Measurements from ENCODE around the gene CSF2RB.

The CSF2RB gene

DNA sequence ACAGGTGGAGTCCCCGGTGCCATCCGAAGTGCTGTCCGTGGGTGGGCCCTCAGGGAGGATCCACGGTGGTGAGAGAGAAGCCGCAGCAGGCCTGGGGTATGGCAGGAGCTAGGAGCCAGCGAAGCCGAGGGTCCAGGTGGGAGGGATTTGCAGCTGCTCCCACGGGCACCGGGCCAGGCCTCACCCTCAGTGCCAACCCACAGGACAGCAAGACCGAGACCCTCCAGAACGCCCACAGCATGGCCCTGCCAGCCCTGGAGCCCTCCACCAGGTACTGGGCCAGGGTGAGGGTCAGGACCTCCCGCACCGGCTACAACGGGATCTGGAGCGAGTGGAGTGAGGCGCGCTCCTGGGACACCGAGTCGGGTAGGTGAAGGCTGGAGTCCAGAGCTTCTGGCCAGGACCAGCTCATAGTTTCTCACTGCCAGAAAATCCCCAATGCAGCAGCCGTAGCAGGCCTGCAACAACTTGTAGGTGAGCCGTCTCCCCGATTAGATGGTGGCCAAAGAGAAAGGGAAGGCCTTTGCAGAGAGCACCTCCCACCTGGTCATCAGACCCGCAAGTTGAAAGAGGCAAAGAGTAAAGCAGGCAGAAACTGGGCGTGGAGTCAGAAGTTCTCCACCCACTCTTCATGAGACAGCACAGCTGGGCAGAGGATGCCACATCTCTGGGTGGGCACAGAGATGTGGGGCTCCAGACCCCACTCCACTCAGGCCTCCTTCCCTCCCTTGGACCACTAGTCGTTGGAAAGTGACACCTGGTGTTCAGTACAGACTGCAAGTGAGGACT is 20.4 kb downstream of the CSF2RB start:
- FAIRE-seq = no peak
- no peak for DNase-seq (ENCODE audit: extremely low spot score, insufficient read length, low read depth)

DNA sequence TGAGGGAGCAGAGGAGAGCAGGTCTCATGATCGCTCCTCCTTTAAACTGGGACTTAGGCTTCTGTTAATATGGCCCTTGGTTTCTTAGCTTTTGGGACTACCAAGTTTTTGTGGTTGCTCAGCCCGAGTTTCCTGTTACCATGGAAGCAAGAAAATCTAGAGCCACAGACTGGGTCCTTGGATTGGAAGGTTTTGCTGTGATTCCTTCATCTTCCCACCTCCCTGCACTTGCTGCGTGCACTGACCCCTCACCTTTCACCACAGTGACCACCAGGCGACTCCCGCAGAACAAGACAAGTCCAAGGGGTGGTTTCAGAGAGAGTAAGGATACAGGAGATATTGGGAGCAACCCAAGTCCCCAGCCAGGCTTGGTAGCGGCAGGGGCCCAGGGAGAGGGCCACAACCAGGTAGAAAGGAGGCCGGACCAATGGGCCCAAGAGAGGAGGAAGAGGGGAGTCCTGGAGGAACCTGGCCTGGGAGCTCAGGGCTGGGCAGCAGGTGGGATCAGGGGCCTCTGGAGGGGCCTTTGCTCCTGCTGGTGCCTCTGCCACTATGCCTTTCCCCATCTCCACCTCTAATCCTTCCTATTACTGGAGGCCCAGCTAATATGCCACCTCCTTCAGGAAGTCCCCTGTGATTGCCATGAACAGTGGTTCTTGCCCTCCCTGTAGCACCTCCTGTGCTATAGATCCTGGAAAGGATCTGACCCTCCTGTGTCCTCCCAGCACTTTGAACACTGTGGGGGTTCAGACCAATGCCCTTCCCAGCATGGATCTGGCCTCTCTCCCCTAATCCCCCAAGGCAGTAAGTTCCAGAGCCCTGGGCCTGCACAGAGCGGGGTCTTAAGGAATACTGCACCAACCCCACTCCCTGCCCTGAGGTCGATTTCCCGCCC is 21.2 kb downstream of the CSF2RB start:
- DNase-seq (ENCODE audit: extremely low spot score, insufficient read length, low read depth) = no peak

DNA sequence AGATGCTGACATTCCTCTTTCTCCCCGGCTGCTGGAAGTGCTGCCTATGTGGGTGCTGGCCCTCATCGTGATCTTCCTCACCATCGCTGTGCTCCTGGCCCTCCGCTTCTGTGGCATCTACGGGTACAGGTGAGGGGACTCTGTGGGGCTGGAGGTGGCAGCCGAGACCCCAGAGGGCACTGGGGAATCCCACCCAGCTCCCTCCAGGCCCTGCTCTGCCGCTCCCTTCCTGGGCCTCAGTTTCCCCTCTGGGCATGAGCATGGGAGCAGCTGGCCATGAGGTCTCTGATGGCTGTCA is 21.8 kb downstream of the CSF2RB start:
- FAIRE-seq (no peak), DNase-seq (ENCODE audit: extremely low spot score, insufficient read length, low read depth) (no peak)

More for the DNA sequence above, 21.2 kb downstream of the CSF2RB start:
- no peak for FAIRE-seq

DNA sequence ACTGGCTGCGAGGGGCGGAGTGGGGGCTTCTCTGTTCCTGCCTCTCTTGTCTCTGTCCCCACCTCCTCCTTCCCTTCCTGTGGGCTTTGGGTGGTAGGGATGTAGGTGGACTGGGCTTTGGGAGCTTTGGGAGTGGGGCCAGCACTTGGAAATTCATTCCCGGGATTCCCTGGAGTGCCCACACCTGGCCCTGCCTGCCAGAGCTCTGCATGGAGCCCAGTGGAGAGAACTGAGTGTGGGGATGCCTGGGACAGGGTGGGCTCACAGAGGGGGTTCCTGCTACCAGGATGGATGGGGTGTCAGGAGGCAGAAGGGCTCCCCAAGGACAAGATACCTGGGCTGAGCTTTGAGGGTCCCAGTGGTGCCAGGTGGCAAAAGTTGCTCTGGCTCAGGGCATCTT is 22.3 kb downstream of the CSF2RB start:
- DNase-seq (ENCODE audit: extremely low spot score, insufficient read length, low read depth) (no peak), FAIRE-seq (no peak)

DNA sequence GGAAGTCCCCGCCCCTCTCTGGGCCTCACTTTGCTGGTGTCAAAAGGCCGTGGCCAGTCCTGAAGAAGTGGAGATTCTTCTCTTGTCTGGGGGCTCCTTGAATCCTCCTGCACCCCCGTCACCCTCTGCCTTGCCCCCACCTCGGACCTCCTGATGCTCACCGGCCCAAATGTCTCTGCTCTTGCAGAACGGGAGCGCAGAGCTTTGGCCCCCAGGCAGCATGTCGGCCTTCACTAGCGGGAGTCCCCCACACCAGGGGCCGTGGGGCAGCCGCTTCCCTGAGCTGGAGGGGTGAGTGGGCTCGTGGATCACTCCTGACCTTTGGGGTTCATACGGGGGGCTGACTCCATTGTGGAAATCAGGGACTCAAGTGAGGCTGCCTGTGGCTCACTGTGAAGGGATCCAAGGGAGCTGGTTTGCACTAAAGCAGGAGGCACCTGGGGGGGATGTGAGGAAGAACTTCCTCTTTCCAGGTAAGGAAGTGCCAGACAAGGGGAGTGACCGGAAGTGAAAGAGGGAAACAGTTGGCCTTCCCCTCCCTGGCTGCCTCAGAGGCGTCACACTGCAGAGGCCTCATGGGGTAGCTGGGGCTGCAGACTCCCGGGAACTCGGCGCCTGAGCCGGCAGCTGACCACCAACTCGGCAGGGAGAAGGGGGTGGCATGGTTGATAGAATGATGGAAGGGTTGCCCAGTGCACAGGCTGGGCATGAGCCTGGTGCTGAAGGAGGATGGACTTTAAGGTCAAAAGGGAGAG is 23.1 kb downstream of the CSF2RB start:
- DNase-seq (ENCODE audit: extremely low spot score, insufficient read length, low read depth) (no peak), FAIRE-seq (no peak)

DNA sequence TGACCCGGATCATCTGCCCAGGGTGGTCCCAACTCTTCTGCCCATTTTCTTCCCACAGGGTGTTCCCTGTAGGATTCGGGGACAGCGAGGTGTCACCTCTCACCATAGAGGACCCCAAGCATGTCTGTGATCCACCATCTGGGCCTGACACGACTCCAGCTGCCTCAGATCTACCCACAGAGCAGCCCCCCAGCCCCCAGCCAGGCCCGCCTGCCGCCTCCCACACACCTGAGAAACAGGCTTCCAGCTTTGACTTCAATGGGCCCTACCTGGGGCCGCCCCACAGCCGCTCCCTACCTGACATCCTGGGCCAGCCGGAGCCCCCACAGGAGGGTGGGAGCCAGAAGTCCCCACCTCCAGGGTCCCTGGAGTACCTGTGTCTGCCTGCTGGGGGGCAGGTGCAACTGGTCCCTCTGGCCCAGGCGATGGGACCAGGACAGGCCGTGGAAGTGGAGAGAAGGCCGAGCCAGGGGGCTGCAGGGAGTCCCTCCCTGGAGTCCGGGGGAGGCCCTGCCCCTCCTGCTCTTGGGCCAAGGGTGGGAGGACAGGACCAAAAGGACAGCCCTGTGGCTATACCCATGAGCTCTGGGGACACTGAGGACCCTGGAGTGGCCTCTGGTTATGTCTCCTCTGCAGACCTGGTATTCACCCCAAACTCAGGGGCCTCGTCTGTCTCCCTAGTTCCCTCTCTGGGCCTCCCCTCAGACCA is 24.0 kb downstream of the CSF2RB start:
- no peak for DNase-seq (ENCODE audit: extremely low spot score, insufficient read length, low read depth)
- FAIRE-seq = no peak

DNA sequence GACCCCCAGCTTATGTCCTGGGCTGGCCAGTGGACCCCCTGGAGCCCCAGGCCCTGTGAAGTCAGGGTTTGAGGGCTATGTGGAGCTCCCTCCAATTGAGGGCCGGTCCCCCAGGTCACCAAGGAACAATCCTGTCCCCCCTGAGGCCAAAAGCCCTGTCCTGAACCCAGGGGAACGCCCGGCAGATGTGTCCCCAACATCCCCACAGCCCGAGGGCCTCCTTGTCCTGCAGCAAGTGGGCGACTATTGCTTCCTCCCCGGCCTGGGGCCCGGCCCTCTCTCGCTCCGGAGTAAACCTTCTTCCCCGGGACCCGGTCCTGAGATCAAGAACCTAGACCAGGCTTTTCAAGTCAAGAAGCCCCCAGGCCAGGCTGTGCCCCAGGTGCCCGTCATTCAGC is 24.6 kb downstream of the CSF2RB start:
- no peak for DNase-seq (ENCODE audit: extremely low spot score, insufficient read length, low read depth)
- FAIRE-seq = no peak

DNA sequence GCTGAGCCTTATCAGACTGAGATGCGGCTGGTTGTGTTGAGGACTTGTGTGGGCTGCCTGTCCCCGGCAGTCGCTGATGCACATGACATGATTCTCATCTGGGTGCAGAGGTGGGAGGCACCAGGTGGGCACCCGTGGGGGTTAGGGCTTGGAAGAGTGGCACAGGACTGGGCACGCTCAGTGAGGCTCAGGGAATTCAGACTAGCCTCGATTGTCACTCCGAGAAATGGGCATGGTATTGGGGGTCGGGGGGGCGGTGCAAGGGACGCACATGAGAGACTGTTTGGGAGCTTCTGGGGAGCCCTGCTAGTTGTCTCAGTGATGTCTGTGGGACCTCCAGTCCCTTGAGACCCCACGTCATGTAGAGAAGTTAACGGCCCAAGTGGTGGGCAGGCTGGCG is 25.5 kb downstream of the CSF2RB start:
- no peak for DNase-seq (ENCODE audit: extremely low spot score, insufficient read length, low read depth)
- FAIRE-seq = no peak

DNA sequence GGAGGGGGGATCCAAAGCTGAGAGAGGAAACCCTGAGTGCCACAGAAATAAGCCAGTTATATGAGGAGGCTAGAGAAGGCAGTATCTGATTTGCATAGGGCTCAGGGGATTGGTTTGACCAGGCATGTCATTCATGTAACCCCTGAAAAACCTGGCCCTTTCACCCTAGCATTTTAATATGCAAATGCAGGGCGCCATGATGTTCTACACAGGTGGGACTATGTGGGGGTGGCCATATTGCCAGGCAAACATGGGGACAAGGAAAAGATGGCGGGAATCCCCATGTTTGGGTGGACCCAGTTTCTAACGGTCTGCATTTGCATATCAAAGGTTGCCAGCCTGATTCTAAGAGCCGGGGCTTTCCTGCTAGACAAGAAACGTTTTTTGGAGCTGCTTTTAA is 27.2 kb downstream of the CSF2RB start:
- DNase-seq (ENCODE audit: extremely low spot score, insufficient read length, low read depth) (no peak), FAIRE-seq (peak; percentile 83)

DNA sequence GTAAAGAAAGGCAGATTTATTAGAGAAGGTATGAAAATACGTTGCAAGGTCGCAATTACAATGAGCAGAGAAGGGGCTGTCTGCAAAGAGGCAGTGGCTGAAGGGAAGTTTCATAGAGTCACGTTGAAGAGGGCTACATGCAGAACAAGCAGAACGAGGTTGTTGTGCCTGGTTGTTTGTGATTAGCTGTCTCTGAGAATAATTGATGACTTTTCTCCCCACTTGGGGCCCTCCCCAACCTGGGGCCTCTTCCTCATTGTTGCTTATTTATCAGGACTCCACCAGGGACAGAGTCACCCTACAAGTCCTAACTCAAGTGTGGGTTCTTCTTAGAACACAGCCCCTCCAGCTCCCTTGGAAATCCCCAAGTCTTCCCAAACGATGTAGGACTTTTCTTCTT is 29.1 kb downstream of the CSF2RB start:
- no peak for FAIRE-seq
- no peak for DNase-seq (ENCODE audit: extremely low spot score, insufficient read length, low read depth)

DNA sequence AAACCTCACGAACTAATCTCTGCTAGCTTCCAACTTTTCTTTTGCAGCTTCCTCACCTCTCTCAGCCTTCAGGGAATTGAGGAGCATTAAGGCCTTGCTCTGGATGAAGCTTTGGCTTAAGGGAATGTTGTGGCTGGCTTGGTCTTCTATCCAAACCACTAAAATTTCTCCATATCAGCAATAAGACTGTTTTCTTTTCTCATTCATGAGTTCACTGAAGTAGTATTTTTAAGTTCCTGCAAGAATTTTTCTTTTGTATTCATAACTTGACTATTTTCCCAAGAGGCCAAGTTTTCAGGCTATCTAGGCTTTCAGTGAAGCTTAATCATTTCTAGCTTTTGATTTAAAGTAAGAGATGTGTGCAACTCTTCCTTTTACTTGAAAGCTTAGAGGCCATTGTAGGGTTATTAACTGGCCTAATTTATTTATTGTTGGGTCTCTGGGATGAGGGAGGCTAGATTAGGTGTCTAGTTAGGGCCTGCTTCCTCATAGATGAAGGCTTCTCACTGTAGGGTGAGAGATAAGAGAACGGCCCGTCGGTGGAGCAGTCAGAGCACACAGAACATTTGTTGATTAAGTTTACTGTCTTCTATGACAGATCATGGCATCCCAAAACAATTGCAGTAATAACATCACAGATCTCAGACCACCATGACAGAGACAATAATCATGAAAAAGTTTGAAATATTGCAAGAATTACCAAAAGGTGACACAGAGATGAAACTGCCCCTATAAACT is 33.2 kb downstream of the CSF2RB start:
- FAIRE-seq (peak; percentile 70), DNase-seq (ENCODE audit: extremely low spot score, insufficient read length, low read depth) (no peak)

DNA sequence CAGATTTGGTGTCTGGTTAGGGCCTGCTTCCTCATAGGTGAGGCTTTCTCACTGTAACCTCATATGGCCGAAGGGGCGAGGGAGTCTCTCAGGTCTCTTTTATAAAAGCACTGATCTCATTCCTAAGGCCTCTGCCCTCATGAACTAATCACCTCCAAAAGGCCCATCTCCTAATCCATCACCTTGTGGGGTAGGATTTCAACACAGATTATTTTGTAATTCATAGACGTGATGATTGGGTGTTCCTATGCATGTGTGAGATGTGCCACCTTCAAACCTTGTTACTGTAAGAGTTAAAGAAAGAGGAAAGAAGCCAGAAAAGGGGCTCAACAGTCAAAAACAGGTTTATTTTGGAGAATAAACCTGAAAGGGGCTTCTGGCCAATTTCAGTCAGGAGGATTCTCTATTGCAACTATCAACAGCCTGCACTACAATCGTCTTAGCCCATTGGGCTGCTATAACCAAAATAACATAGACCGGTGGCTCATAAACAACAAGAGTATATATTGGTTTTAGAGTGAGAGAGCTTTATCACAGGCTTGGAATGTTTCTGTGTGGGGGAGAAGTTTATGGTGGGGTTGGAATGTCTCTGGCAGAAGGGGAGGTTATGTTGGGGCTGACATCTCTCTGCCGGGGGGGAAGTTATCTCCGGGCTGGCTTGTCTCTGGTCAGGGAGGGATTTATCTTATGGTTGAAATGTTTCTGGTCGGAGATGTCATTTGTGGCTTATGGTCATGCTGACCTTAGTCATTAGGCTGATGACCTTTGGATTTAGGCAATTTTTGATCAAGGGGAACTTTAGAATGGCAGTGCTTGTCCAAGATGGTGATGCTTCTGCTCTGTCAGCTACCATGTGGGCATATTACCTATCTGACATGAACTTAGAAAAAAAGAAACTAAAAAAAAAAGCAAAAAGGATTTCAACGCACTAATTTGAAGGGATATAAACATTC is 35.1 kb downstream of the CSF2RB start:
- no peak for DNase-seq (ENCODE audit: extremely low spot score, insufficient read length, low read depth)

DNA sequence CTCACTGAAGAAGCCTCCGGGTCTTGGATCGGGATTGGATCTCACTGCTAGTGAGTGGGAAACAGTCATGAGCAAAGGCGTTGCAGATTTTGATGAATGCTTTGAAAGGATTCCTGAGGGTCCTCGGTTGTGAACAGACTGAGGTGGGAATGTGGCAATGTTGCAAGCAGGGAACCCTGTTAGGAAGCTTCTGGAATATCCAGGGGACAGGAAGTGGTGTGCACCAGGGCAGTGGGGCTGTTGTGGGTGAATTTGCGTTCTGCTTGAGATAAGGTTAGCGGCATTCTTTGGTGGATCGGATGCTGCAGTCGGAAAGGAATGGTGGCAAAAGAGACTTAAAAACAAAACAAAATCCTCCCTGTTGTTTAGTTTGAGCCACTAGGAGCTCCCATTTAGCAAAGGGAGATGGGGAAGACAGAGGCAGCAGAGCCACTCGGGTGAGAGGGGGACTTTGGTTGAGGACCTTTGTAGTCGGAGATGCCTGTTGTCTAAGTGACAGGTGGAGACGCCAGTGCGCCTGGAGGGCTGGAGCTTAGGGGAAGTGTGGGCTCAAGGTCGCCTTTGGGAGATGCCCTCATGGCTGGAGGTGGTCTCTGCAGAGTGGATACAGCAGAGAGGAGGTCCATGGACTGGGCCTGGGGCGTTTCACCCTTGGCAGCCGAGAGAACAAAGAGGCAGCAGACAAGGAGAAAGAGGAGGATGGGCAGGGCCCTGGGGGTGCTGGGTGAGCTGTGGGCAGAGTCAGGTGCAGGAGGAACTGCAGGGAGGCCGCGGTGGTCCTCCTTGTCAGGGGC is 37.6 kb downstream of the CSF2RB start:
- no peak for DNase-seq (ENCODE audit: extremely low spot score, insufficient read length, low read depth)
- FAIRE-seq = no peak

More for the DNA sequence above, 35.1 kb downstream of the CSF2RB start:
- FAIRE-seq = no peak

DNA sequence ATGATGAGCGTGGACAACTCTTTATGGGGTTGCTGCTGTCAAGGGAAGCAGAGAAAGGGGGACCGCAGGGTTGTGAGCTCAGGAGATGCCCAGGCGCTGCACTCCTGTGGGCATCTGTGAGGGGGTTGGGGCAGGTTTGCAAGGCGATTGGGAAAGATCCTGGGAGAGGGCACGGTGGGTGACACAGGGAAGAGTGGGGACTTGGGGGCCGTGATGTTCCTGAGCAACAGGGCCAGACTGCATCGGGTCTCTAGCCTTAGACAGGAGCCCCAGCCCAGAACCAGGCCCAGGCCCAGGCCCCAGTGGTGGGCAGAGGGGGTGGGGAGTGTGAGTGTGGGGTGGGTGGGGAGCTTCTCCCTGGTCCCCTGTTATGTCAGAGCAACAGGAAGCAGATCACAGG is 38.3 kb downstream of the CSF2RB start:
- DNase-seq (ENCODE audit: extremely low spot score, insufficient read length, low read depth) (no peak), FAIRE-seq (no peak)

DNA sequence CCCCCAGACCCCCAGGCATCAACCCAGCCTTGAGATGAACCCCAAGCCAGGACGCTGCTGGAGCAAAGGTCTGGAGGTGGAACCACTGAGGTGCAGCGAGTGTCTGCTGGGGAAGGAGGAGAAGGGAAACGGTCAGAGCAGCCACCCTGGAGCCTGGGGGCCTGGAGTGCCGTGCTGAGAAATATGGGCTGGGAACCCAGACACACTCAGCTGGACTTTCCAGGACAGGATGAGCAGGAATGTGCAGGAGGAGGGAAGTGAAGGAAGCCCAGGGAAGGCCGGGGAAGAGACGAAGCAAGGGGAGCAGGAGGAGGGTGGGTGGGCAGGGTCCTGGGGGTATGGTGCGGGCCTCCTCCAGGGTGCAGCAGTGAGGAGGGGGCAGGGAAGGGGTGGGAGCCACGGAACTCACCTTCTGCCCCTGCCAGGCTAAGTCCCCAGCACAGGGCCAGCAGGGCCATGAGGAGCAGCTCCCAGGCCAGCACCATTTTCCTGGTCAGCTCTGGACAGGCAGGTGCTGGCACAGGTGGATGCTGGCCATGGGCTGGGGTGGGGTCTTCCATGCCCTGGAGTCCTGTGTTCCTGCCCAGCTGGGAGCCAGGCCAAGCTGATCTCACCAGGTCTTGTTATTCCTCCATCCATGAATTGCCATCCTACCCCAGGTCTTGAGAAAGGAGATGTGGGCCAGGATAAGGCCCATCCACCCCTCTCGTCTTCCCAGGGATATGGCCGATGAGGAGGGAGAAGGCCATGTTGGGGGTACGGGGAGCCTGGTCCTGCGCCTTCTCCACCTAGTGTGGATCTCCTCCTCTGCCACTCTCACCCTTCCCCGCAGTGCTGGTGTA is 40.0 kb downstream of the CSF2RB start:
- FAIRE-seq (no peak), DNase-seq (ENCODE audit: extremely low spot score, insufficient read length, low read depth) (no peak)

DNA sequence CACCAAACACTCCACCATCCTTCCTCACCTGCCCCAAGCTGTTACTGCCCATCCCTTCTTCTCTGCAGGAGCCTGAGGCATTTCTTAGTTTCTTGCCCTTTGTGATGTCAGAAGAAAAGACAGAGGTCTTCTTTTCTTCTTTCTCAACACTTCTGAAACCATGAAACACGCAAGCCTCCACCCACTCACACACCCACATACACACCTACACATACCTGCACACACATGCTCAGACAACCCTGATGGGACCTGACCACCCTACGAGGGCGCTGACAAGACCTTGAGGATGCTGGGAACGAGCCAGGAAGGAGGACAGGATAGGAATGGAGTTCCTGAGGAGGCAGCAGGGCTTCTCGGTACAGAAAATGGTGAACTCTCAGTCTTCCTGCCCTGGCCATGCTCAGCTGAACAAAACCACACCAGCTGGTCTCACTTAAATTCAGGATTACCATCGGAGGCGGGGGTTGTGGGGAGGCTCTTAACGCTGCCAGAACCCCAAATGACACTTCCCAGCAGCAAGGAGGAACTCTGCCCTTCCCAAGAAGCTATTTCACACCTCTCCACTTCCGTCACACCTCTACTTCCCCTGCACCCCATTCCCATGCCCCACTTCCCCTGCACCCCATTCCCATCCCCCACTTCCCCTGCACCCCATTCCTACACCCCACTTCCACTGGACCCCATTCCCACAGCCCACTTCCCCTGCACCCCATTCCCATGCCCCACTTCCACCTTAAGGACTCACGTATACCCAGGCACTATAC is 41.0 kb downstream of the CSF2RB start:
- peak; percentile 26 for DNase-seq (ENCODE audit: extremely low spot score, insufficient read length, low read depth)
- peak; percentile 64 for FAIRE-seq

Measured in GM18507 (cell line).